GM23338 (cell line): ENCODE data around the gene SLC19A1.

Source experiments
- CREB1 ChIP-seq: fragments of 250-450 bp; sonication (Bioruptor Pico); IDR thresholded peaks from 2 replicates; pipeline ENCODE4 v1.5.0; 2020; ENCODE audit warnings: low read depth, mild to moderate bottlenecking, moderate library complexity
- EZH2 ChIP-seq: fragments of 200-600 bp; sonication (generic); IDR thresholded peaks from one replicate; pipeline ENCODE4 v1.8.0; 2017; ENCODE audit warnings: antibody characterized with exemption, mild to moderate bottlenecking, low read depth; ENCODE audit not compliant: unreplicated experiment
- EZH2phosphoT487 ChIP-seq: fragments of 200-600 bp; sonication (generic); IDR thresholded peaks from one replicate; pipeline ENCODE4 v1.8.1; 2018; ENCODE audit warnings: antibody characterized with exemption; ENCODE audit not compliant: unreplicated experiment
- JUNB ChIP-seq: IDR thresholded peaks from one replicate; pipeline ENCODE4 v1.6.1; 2016; ENCODE audit warnings: antibody characterized with exemption; ENCODE audit not compliant: unreplicated experiment
- POLR2AphosphoS5 ChIP-seq: IDR thresholded peaks from 2 replicates; pipeline ENCODE4 v1.6.1; 2016; ENCODE audit warnings: antibody characterized with exemption, low read depth
- ZNF114 ChIP-seq: fragments of 250-450 bp; sonication (Bioruptor Pico); IDR thresholded peaks from 2 replicates; pipeline ENCODE4 v1.5.0; 2020; ENCODE audit warnings: mild to moderate bottlenecking, moderate library complexity
- TF ChIP-seq, protein P1 (sequence below): IDR thresholded peaks from one replicate; pipeline ENCODE4 v1.6.1; 2018; ENCODE audit warnings: antibody characterized with exemption; ENCODE audit not compliant: unreplicated experiment
- TF ChIP-seq, protein P2 (sequence below), 2 experiments: fragments of 200-600 bp in 1 of 2; sonication (generic) in 1 of 2; conservative IDR thresholded peaks; 2 replicates each; pipeline versions ENCODE4 v1.5.1 to v1.6.1; 2016 to 2017; ENCODE audit warnings: antibody characterized with exemption in 2 of 2, low read depth in 2 of 2, mild to moderate bottlenecking in 2 of 2, moderate library complexity in 1 of 2
- TF ChIP-seq, protein P3 (sequence below): IDR thresholded peaks from 2 replicates; pipeline ENCODE4 v1.6.1; 2016; ENCODE audit warnings: antibody characterized with exemption

DNA sequence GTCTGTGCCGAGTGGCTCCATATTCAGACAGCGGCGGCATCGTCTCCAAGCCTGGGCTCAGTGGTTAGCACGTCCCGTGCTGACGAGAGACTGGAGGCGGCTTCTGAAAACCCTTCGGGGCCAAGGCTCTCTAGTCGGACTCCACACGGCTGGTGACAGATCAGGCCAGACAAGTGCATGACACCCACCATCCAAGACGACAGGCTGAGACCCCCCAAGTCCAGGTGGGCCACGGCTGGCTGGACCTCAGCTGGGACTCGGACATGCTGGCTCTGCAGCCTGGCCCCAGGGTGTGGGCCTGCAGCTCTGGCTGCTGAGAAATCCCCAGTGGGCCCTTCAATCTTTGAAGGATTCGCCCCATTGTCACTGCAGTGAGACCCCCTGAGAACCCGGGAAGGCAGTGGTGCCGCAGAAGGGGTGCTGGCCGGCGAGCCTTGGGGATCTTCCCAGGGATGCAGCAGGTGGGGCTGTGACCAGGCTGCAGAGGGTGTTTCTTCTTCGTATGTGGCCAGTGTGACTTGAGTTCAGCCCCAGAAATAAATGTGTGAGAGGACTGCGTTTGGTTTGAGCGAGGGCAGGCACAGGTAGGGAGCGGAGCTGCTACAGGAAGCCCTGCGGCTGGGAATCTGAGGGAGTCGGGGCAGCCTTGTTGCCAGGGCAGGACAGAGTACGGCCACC, 15.9 kb upstream of the SLC19A1 start:
- TF ChIP-seq, protein P1, sequence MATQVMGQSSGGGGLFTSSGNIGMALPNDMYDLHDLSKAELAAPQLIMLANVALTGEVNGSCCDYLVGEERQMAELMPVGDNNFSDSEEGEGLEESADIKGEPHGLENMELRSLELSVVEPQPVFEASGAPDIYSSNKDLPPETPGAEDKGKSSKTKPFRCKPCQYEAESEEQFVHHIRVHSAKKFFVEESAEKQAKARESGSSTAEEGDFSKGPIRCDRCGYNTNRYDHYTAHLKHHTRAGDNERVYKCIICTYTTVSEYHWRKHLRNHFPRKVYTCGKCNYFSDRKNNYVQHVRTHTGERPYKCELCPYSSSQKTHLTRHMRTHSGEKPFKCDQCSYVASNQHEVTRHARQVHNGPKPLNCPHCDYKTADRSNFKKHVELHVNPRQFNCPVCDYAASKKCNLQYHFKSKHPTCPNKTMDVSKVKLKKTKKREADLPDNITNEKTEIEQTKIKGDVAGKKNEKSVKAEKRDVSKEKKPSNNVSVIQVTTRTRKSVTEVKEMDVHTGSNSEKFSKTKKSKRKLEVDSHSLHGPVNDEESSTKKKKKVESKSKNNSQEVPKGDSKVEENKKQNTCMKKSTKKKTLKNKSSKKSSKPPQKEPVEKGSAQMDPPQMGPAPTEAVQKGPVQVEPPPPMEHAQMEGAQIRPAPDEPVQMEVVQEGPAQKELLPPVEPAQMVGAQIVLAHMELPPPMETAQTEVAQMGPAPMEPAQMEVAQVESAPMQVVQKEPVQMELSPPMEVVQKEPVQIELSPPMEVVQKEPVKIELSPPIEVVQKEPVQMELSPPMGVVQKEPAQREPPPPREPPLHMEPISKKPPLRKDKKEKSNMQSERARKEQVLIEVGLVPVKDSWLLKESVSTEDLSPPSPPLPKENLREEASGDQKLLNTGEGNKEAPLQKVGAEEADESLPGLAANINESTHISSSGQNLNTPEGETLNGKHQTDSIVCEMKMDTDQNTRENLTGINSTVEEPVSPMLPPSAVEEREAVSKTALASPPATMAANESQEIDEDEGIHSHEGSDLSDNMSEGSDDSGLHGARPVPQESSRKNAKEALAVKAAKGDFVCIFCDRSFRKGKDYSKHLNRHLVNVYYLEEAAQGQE: no peak
- TF ChIP-seq POLR2AphosphoS5 (no peak), ZNF114 (CRISPR knock-in tag) (no peak), EZH2phosphoT487 (no peak), EZH2 (no peak), JUNB (no peak), CREB1 (CRISPR knock-in tag) (no peak)
- TF ChIP-seq, protein P2, sequence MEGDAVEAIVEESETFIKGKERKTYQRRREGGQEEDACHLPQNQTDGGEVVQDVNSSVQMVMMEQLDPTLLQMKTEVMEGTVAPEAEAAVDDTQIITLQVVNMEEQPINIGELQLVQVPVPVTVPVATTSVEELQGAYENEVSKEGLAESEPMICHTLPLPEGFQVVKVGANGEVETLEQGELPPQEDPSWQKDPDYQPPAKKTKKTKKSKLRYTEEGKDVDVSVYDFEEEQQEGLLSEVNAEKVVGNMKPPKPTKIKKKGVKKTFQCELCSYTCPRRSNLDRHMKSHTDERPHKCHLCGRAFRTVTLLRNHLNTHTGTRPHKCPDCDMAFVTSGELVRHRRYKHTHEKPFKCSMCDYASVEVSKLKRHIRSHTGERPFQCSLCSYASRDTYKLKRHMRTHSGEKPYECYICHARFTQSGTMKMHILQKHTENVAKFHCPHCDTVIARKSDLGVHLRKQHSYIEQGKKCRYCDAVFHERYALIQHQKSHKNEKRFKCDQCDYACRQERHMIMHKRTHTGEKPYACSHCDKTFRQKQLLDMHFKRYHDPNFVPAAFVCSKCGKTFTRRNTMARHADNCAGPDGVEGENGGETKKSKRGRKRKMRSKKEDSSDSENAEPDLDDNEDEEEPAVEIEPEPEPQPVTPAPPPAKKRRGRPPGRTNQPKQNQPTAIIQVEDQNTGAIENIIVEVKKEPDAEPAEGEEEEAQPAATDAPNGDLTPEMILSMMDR (conservative IDR thresholded peaks at IDR 0.05; ENCODE audit: low read depth in 2 of 2): no peak
- TF ChIP-seq, protein P3, sequence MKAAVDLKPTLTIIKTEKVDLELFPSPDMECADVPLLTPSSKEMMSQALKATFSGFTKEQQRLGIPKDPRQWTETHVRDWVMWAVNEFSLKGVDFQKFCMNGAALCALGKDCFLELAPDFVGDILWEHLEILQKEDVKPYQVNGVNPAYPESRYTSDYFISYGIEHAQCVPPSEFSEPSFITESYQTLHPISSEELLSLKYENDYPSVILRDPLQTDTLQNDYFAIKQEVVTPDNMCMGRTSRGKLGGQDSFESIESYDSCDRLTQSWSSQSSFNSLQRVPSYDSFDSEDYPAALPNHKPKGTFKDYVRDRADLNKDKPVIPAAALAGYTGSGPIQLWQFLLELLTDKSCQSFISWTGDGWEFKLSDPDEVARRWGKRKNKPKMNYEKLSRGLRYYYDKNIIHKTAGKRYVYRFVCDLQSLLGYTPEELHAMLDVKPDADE: no peak
